SIG-M5 (cell line): ENCODE measurements around the gene AOX1.
"Not testable (repeated sequence)": the region's sequence is repeated elsewhere in the genome, so short reads cannot be mapped to it uniquely, and the experiment has no call there.

Experiments
- DNase-seq: peaks from one replicate; lab custom pipeline; 2025; lab: John Stamatoyannopoulos, UW

The AOX1 gene

GRCh38 chr2:200585730-200586643, at the start of gene AOX1:
TSS of gene AOX1 (plus strand) at chr2:200586014. CDS start at chr2:200586109, 95 bp downstream.
- no peak for DNase-seq

- DNase-seq, result no peak
These were observed 47.7 kb upstream of the AOX1 start for GRCh38 chr2:200538139-200538538.

- no peak for DNase-seq
These were observed 45.0 kb upstream of the AOX1 start for GRCh38 chr2:200540793-200541192.

- not testable (repeated sequence) for DNase-seq
These were observed 19.2 kb upstream of the AOX1 start for GRCh38 chr2:200566596-200566995.

- no peak for DNase-seq
These were observed 17.9 kb upstream of the AOX1 start for GRCh38 chr2:200567932-200568331.

- no peak for DNase-seq
These were observed 9.9 kb upstream of the AOX1 start for GRCh38 chr2:200575957-200576356.

GRCh38 chr2:200577027-200577426, 8.8 kb upstream of the AOX1 start:
- no peak for DNase-seq

- DNase-seq, result no peak
These were observed 7.0 kb upstream of the AOX1 start for GRCh38 chr2:200578778-200579177.

GRCh38 chr2:200584639-200585038, 1.2 kb upstream of the AOX1 start:
- no peak for DNase-seq

- no peak for DNase-seq
These were observed 479 bp upstream of the AOX1 start for GRCh38 chr2:200585340-200585729.

GRCh38 chr2:200586644-200586975, 796 bp downstream of the AOX1 start:
- no peak for DNase-seq

GRCh38 chr2:200587007-200587616, 1.3 kb downstream of the AOX1 start:
- no peak for DNase-seq

GRCh38 chr2:200588076-200588678, 2.4 kb downstream of the AOX1 start:
- no peak for DNase-seq

GRCh38 chr2:200590090-200590489, 4.3 kb downstream of the AOX1 start:
- no peak for DNase-seq

- no peak for DNase-seq
These were observed 5.5 kb downstream of the AOX1 start for GRCh38 chr2:200591308-200591707.

GRCh38 chr2:200592406-200593075, 6.7 kb downstream of the AOX1 start:
- DNase-seq, result no peak

GRCh38 chr2:200593905-200594304, 8.1 kb downstream of the AOX1 start:
- DNase-seq, result no peak

- DNase-seq, result no peak
These were observed 10.1 kb downstream of the AOX1 start for GRCh38 chr2:200595913-200596312.

GRCh38 chr2:200596774-200597570, 11.2 kb downstream of the AOX1 start:
- no peak for DNase-seq

GRCh38 chr2:200599206-200599605, 13.4 kb downstream of the AOX1 start:
- DNase-seq, result no peak

- DNase-seq, result no peak
These were observed 14.9 kb downstream of the AOX1 start for GRCh38 chr2:200600549-200601225.
